ENCODE data around the gene PADI4.

The PADI4 gene

GRCh38 chr1:17350928-17351446, 43.0 kb downstream of the PADI4 start:
- DNase-seq (ENCODE audit: low read depth), result no peak
- TF ChIP-seq MAX (IDR thresholded peaks at IDR 0.05; ENCODE audit: low read depth, low read length), result no peak
- TF ChIP-seq MYC (IDR thresholded peaks at IDR 0.05; ENCODE audit: low read depth, low read length), result no peak
- no peak for TF ChIP-seq POLR2A (IDR thresholded peaks at IDR 0.05; ENCODE audit: extremely low read depth, insufficient read length)
- TF ChIP-seq CTCF (IDR thresholded peaks at IDR 0.05; ENCODE audit: low read depth, low read length), result no peak
- H3K4me3 ChIP-seq (ENCODE audit: low read depth, low read length), result no peak overlapping the region

- no peak for DNase-seq (ENCODE audit: low read depth)
- TF ChIP-seq MAX (IDR thresholded peaks at IDR 0.05; ENCODE audit: low read depth, low read length) (no peak), POLR2A (IDR thresholded peaks at IDR 0.05; ENCODE audit: extremely low read depth, insufficient read length) (no peak), MYC (IDR thresholded peaks at IDR 0.05; ENCODE audit: low read depth, low read length) (no peak), CTCF (IDR thresholded peaks at IDR 0.05; ENCODE audit: low read depth, low read length) (no peak)
- H3K4me3 ChIP-seq (ENCODE audit: low read depth, low read length), result no peak overlapping the region
These were observed 43.8 kb downstream of the PADI4 start for GRCh38 chr1:17351598-17352324.

GRCh38 chr1:17352419-17352909, 44.5 kb downstream of the PADI4 start:
- H3K4me3 ChIP-seq (ENCODE audit: low read depth, low read length), result no peak overlapping the region
- no peak for DNase-seq (ENCODE audit: low read depth)
- TF ChIP-seq CTCF (IDR thresholded peaks at IDR 0.05; ENCODE audit: low read depth, low read length), result no peak
- no peak for TF ChIP-seq MYC (IDR thresholded peaks at IDR 0.05; ENCODE audit: low read depth, low read length)
- TF ChIP-seq MAX (IDR thresholded peaks at IDR 0.05; ENCODE audit: low read depth, low read length), result no peak
- TF ChIP-seq POLR2A (IDR thresholded peaks at IDR 0.05; ENCODE audit: extremely low read depth, insufficient read length), result no peak

- no peak for TF ChIP-seq MYC (IDR thresholded peaks at IDR 0.05; ENCODE audit: low read depth, low read length)
- no peak for TF ChIP-seq POLR2A (IDR thresholded peaks at IDR 0.05; ENCODE audit: extremely low read depth, insufficient read length)
- TF ChIP-seq MAX (IDR thresholded peaks at IDR 0.05; ENCODE audit: low read depth, low read length), result no peak
- TF ChIP-seq CTCF (IDR thresholded peaks at IDR 0.05; ENCODE audit: low read depth, low read length), result no peak
- no peak overlapping the region for H3K4me3 ChIP-seq (ENCODE audit: low read depth, low read length)
- no peak for DNase-seq (ENCODE audit: low read depth)
These were observed 47.9 kb downstream of the PADI4 start for GRCh38 chr1:17355898-17356297.

- no peak for DNase-seq (ENCODE audit: low read depth)
- H3K4me3 ChIP-seq (ENCODE audit: low read depth, low read length), result no peak overlapping the region
- no peak for TF ChIP-seq CTCF (IDR thresholded peaks at IDR 0.05; ENCODE audit: low read depth, low read length)
- no peak for TF ChIP-seq POLR2A (IDR thresholded peaks at IDR 0.05; ENCODE audit: extremely low read depth, insufficient read length)
- no peak for TF ChIP-seq MYC (IDR thresholded peaks at IDR 0.05; ENCODE audit: low read depth, low read length)
- no peak for TF ChIP-seq MAX (IDR thresholded peaks at IDR 0.05; ENCODE audit: low read depth, low read length)
These were observed 48.5 kb downstream of the PADI4 start for GRCh38 chr1:17356387-17357026.

Measured in NB4 (cell line).